GM11168 (cell line): ENCODE results near the gene TRAPPC6A.

Experiments used
- in situ Hi-C: fragments of 300-500 bp; cut with MboI; formaldehyde crosslinking; loops from one replicate; pipeline ENCODE4 v1.12.0; 2022; ENCODE audit warnings: low sequenced_read_pairs; ENCODE audit not compliant: unreplicated experiment

Gene TRAPPC6A

DNA sequence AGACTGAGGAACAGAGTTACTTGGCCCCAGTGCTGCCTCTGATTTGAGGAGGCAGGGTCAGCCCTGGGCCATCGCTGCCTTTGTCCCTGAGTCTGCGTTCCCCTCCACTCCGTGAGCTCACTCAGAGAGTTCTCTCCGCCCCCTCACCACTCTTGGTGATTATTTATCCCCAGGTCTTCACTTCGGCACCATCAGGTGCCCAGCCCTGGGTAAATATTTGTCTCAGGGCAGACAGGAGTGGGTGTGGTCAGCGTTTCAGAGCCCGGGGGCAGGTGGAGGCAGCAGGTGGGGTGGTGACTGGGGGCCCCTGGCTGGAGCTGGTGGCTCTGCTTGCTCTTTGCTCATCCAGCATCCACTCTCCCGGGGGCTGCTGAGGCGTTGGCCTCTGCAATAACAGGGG, 64.4 kb downstream of the TRAPPC6A start:
- in situ Hi-C loops: no loop called here
